Activated naive CD4-positive, alpha-beta T cell treated with anti-CD3 and anti-CD28 coated beads, Interleukin-2, amount 10 ng/mL, durations not matched to agents 5 hours and 36 hours (primary cell): ENCODE data around the gene EEF2. TPM values are rescaled to one million over a fixed set of nuclear protein-coding genes. Genes with fewer than 3 reads are reported as not detected.

Experiments
- microRNA-seq: library from miRNA; unstranded; fragments of <30 nt; microRNA quantifications from one replicate; pipeline ENCODE4 v1.2.0, GENCODE V29; 2022; ENCODE audit warnings: borderline microRNAs expressed, borderline replicate concordance
- total RNA-seq, 2 experiments: library from RNA; stranded (reverse); gene quantifications; one replicate each; pipeline ENCODE4 v1.2.3, GENCODE V29; 2021

The EEF2 gene
- total RNA-seq, result 1,000 to 10,000 TPM; 2,716 to 2,731 TPM

GRCh38 chr19:3984908-3985642, at the start of gene EEF2:
Gene EEF2, minus strand, starts transcription at chr19:3985463. Its CDS starts 83 bp downstream, at chr19:3985380.

GRCh38 chr19:4007021-4007835, 22.0 kb upstream of the EEF2 start, which contains the start of gene PIAS4:
Gene PIAS4, plus strand, starts transcription at chr19:4007736. Its CDS starts 25 bp downstream, at chr19:4007761.

GRCh38 chr19:3970808-3971598, 14.3 kb downstream of the EEF2 start, which contains the start of gene DAPK3:
Gene DAPK3, minus strand, starts transcription at chr19:3971099. Its CDS starts 1,364 bp downstream, at chr19:3969735.

GRCh38 chr19:3932931-3933810, 52.1 kb downstream of the EEF2 start, which contains the start of gene NMRK2:
Gene NMRK2, plus strand, starts transcription at chr19:3933069. Its CDS starts 603 bp downstream, at chr19:3933672.

Small RNAs within 50 kb of the gene (microRNA-seq; reads per million reads assigned to microRNA genes)
- not detected for gene MIR637

Other genes with a start within 250 kb of the EEF2 start
- 10 to 100 TPM; 53.7 to 54.5 TPM for gene APBA3, start 223.8 kb downstream of the EEF2 start, total RNA-seq
- 10 to 100 TPM; 83.6 to 84.8 TPM for gene MRPL54, start 222.8 kb downstream of the EEF2 start, total RNA-seq
- gene RAX2, start 213.2 kb downstream of the EEF2 start, total RNA-seq, result not detected
- 10 to 100 TPM; 35.8 to 38.8 TPM for gene MATK, start 199.1 kb downstream of the EEF2 start, total RNA-seq
- gene ZFR2, start 116.4 kb downstream of the EEF2 start, total RNA-seq, result under 1 TPM; 0.14 to 0.40 TPM
- not detected for gene ATCAY, start 104.8 kb downstream of the EEF2 start, total RNA-seq
- gene NMRK2, start 52.4 kb downstream of the EEF2 start, total RNA-seq, result not detected
- 10 to 100 TPM; 37.1 to 37.9 TPM for gene DAPK3, start 14.4 kb downstream of the EEF2 start, total RNA-seq
- gene PIAS4, start 22.3 kb upstream of the EEF2 start, total RNA-seq, result 10 to 100 TPM; 28.1 to 28.5 TPM
- gene ZBTB7A, start 81.4 kb upstream of the EEF2 start, total RNA-seq, result 10 to 100 TPM; 45.7 to 47.2 TPM
- 100 to 1,000 TPM; 192 to 194 TPM for gene MAP2K2, start 138.7 kb upstream of the EEF2 start, total RNA-seq
- under 1 TPM in 1 of 2 experiments, not detected in 1; 0.17 TPM for gene CREB3L3, start 168.2 kb upstream of the EEF2 start, total RNA-seq
- gene SIRT6, start 197.1 kb upstream of the EEF2 start, total RNA-seq, result 10 to 100 TPM; 30.8 to 35.0 TPM
- gene ANKRD24, start 197.2 kb upstream of the EEF2 start, total RNA-seq, result 1 to 10 TPM; 1.0 to 1.1 TPM
- gene EBI3, start 244.1 kb upstream of the EEF2 start, total RNA-seq, result under 1 TPM in 1 of 2 experiments, not detected in 1; 0.40 TPM